Heart left ventricle (tissue), 16 donors: Measurements from ENCODE around the gene FBXO17. TPM values are rescaled to one million over a fixed set of nuclear protein-coding genes. Genes with fewer than 3 reads are reported as not detected.
A peak's percentile ranks its signal among the peaks of the same experiment; 100 is the strongest.
"Not testable (repeated sequence)": the region's sequence is repeated elsewhere in the genome, so short reads cannot be mapped to it uniquely, and the experiment has no call there.

Experiments used
- ATAC-seq, 4 donors: fragments of 200-7000 bp; cut with Tn5 transposase; one replicate each; pipeline ENCODE4 v1.9.1; 2020 to 2022; ENCODE audit warnings: moderate library complexity in 4 of 4, mild to moderate bottlenecking in 3 of 4, moderate number of reproducible peaks in 1 of 4
- DNase-seq, 5 donors: peaks; one replicate each; pipeline ENCODE4 v3.0.0-alpha.2; 2020
- H3K27ac ChIP-seq, 12 donors: fragments of 200-600 bp; sonication (generic) in 4 of 12; one replicate each; pipeline versions ENCODE4 v1.5.0 to v1.8.0; 2016 to 2022; ENCODE audit warnings: mild to moderate bottlenecking in 2 of 12
- H3K27me3 ChIP-seq, 9 donors: fragments of 200-600 bp; sonication (generic) in 2 of 9; one replicate each; pipeline versions ENCODE4 v1.5.1 to v1.8.0; 2016 to 2022; ENCODE audit warnings: mild to moderate bottlenecking in 3 of 9
- H3K36me3 ChIP-seq, 9 donors: fragments of 200-600 bp; sonication (generic) in 2 of 9; one replicate each; pipeline versions ENCODE4 v1.5.0 to v1.8.0; 2018 to 2022; ENCODE audit warnings: mild to moderate bottlenecking in 2 of 9
- H3K4me1 ChIP-seq, 12 donors: fragments of 200-600 bp; sonication (generic) in 4 of 12; one replicate each; pipeline versions ENCODE4 v1.5.0 to v1.8.0; 2016 to 2022; ENCODE audit warnings: mild to moderate bottlenecking in 3 of 12
- H3K4me3 ChIP-seq, 12 donors: fragments of 200-600 bp; sonication (generic) in 4 of 12; one replicate each; pipeline versions ENCODE4 v1.5.0 to v1.8.0; 2017 to 2022; ENCODE audit warnings: mild to moderate bottlenecking in 9 of 12, moderate library complexity in 4 of 12
- H3K9me3 ChIP-seq, 12 donors: fragments of 200-600 bp; sonication (generic) in 4 of 12; one replicate each; pipeline versions ENCODE4 v1.5.0 to v1.8.0; 2016 to 2022; ENCODE audit warnings: mild to moderate bottlenecking in 1 of 12
- CTCF ChIP-seq, 12 donors: fragments of 200-600 bp; sonication (generic) in 4 of 12; IDR thresholded peaks; one replicate each; pipeline versions ENCODE4 v1.5.0 to v1.8.0; 2018 to 2022; ENCODE audit warnings: antibody characterized with exemption in 12 of 12, mild to moderate bottlenecking in 5 of 12
- POLR2A ChIP-seq, 2 donors: fragments of 450-650 bp; IDR thresholded peaks; one replicate each; pipeline ENCODE4 v1.6.1; 2017; ENCODE audit warnings: antibody characterized with exemption in 2 of 2, mild to moderate bottlenecking in 2 of 2, moderate library complexity in 2 of 2
- WGBS, 4 donors: extraction: QIAGEN DNeasy Blood & Tissue Kit in 2 of 4; methylation state at CpG; one replicate each; pipeline versions ENCODE4 v1.1.5 to v1.1.7; 2013 to 2018; 5-methylcytosine and 5-hydroxymethylcytosine counted together
- intact Hi-C, 10 donors: fragments of 100-400 bp; cut with DNase I; formaldehyde crosslinking; loops; one replicate each; pipeline versions ENCODE4 v1.11.1 to v1.14.2; 2022
- polyA plus RNA-seq, 2 donors: library from polyadenylated mRNA; stranded (reverse); fragments of 200-250 nt; gene quantifications; one replicate each; pipeline ENCODE4 v1.2.3, GENCODE V29; 2013
- total RNA-seq, 9 donors: library from RNA; depleted of rRNA in 2 of 9; stranded (reverse); fragments of >200 nt in 2 of 9; fragmentation: NEBNext Ultra II Directional in 3 of 9; extraction: Animal tissue kit (Norgen Biotek cat#: 25700) in 3 of 9; gene quantifications; one replicate each; pipeline versions ENCODE4 v1.1.0 to v1.2.4, GENCODE V29; 2016 to 2023
- donor health status: ischemic (EF 13 %, LVEDD 7.1; RV severe dilation, severe dysfunction).
- donor health status: healthy with polysubstance abuse.
- donor health status: DM: no; HTN: yes; CAD: no.
- donor health status: DM: no; HTN: no; CAD: no.
- donor health status: ischemic (EF 25% LVEDD 6.9; RV normal size, moderate dysfunction).
- donor health status: ischemic (EF 25% LVEDD 5.7; RV mildly dilated, moderate dysfunction).
- donor health status: healthy.
- donor health status: DM: yes; HTN: yes; CAD: no.
- donor health status: ischemic (EF 35%, LVEDD 5.7; RV mildly dilated, moderate dysfunction).
- donor health status: nonischemic (EF 11% LVEDD 7.7; RV severe dilation, severe dysfunction).
- donor health status: DM: yes; HTN: yes; CAD: no.
- donor health status: PGD.
- donor health status: ischemic (EF 29% LVEDD 5.4; RV normal size, mild dysfunction).
- donor health status: nonischemic (EF 23%, LVEDD 6.1; RV moderate dilation, normal function).

The FBXO17 gene
- total and polyA plus RNA-seq, 11 donors = 1.2 to 4.9 (median 2.4) TPM

- no peaks in the 10 kb centered on the region for H3K4me1 ChIP-seq
- ATAC-seq (peak in 1 of 4 donors; percentile 20), DNase-seq (no peak)
- no peak for TF ChIP-seq CTCF (IDR thresholded peaks at IDR 0.05)
- no peak for TF ChIP-seq POLR2A (IDR thresholded peaks at IDR 0.05)
- 80 to 87% (median 86%) methylated on average over 20 of the region's 20 CpGs for WGBS, 4 donors
- no peak overlapping the region for H3K27ac ChIP-seq
- no peaks in the 10 kb centered on the region for H3K27me3 ChIP-seq
- no peak overlapping the region for H3K4me3 ChIP-seq
- intact Hi-C loops = loop anchor here in 1 of 10 donors (10.0 kb wide), 1 partner anchor 338 kb away; no protein-coding TSS in a partner anchor
- H3K36me3 ChIP-seq = peaks cover 0 to 6% (median 0%) of the 10 kb centered on the region in 9 donors
- no peaks in the 10 kb centered on the region for H3K9me3 ChIP-seq
Observed at GRCh38 chr19:38942471-38943181, 32.9 kb downstream of the FBXO17 start.

GRCh38 chr19:38941979-38942378 lies 33.6 kb downstream of the FBXO17 start:
- H3K27me3 ChIP-seq = no peaks in the 10 kb centered on the region
- WGBS, 4 donors = 76 to 89% (median 84%) methylated on average over 2 of the region's 2 CpGs
- intact Hi-C loops = loop anchor here in 1 of 10 donors (10.0 kb wide), 1 partner anchor 337 kb away; no protein-coding TSS in a partner anchor

GRCh38 chr19:38941466-38941865 lies 34.1 kb downstream of the FBXO17 start:
- 83 to 87% (median 85%) methylated on average over 5 of the region's 5 CpGs for WGBS, 4 donors
- intact Hi-C loops = loop anchor here in 1 of 10 donors (10.0 kb wide), 1 partner anchor 337 kb away; no protein-coding TSS in a partner anchor

More at GRCh38 chr19:38941979-38942378, 33.6 kb downstream of the FBXO17 start:
- H3K36me3 ChIP-seq = peaks cover 0 to 3% (median 0%) of the 10 kb centered on the region in 9 donors
- H3K9me3 ChIP-seq = no peaks in the 10 kb centered on the region
- ATAC-seq (no peak), DNase-seq (no peak)
- no peaks in the 10 kb centered on the region for H3K4me1 ChIP-seq
- no peak overlapping the region for H3K4me3 ChIP-seq
- TF ChIP-seq CTCF (IDR thresholded peaks at IDR 0.05) = no peak
- TF ChIP-seq POLR2A (IDR thresholded peaks at IDR 0.05) = no peak
- no peak overlapping the region for H3K27ac ChIP-seq

GRCh38 chr19:38939957-38940356 lies 35.6 kb downstream of the FBXO17 start:
- DNase-seq (no peak), ATAC-seq (no peak)
- WGBS, 4 donors = 56 to 66% (median 62%) methylated on average over 5 of the region's 5 CpGs
- no peaks in the 10 kb centered on the region for H3K27me3 ChIP-seq
- peaks cover 0 to 9% (median 0%) of the 10 kb centered on the region in 12 donors for H3K9me3 ChIP-seq
- TF ChIP-seq POLR2A (IDR thresholded peaks at IDR 0.05) (no peak), CTCF (IDR thresholded peaks at IDR 0.05) (no peak)
- no peak overlapping the region for H3K4me3 ChIP-seq
- peaks cover 0 to 1% (median 0%) of the 10 kb centered on the region in 12 donors for H3K4me1 ChIP-seq
- H3K36me3 ChIP-seq = peaks cover 0 to 3% (median 0%) of the 10 kb centered on the region in 9 donors
- intact Hi-C loops = loop anchor here in 8 of 10 donors (10.0 kb wide), 7 partner anchors 305 to 545 kb away; partner anchors contain the start of genes FAM98C (in 2 of the 8), EIF3K (in 1 of the 8) and MAP4K1 (in 1 of the 8)
- H3K27ac ChIP-seq = no peak overlapping the region

More at GRCh38 chr19:38941466-38941865, 34.1 kb downstream of the FBXO17 start:
- not testable (repeated sequence) for H3K27me3 ChIP-seq, H3K4me1 ChIP-seq, ATAC-seq, H3K4me3 ChIP-seq, H3K9me3 ChIP-seq, H3K27ac ChIP-seq, DNase-seq, H3K36me3 ChIP-seq
